Left lung (tissue), 10 donors: Measurements from ENCODE around the gene PIGN. TPM values are rescaled to one million over a fixed set of nuclear protein-coding genes. Genes with fewer than 3 reads are reported as not detected.

Source experiments
- ATAC-seq: fragments of 200-7000 bp; cut with Tn5 transposase; one replicate; pipeline ENCODE4 v1.9.1; 2020; ENCODE audit warnings: moderate library complexity
- DNase-seq, 4 donors: peaks; one replicate each; pipeline ENCODE4 v3.0.0-alpha.2; 2013 to 2020
- H3K27ac ChIP-seq, 2 donors: fragments of 200-600 bp; sonication (generic) in 1 of 2; one replicate each; pipeline versions ENCODE4 v1.5.0 to v1.8.0; 2020 to 2021
- H3K27me3 ChIP-seq, 2 donors: fragments of 200-600 bp; sonication (generic) in 1 of 2; one replicate each; pipeline versions ENCODE4 v1.5.0 to v1.8.0; 2020 to 2021
- H3K36me3 ChIP-seq, 2 donors: fragments of 200-600 bp; sonication (generic) in 1 of 2; one replicate each; pipeline versions ENCODE4 v1.5.0 to v1.8.0; 2020 to 2021
- H3K4me1 ChIP-seq, 2 donors: fragments of 200-600 bp; one replicate each; pipeline ENCODE4 v1.8.0; 2021
- H3K4me3 ChIP-seq, 2 donors: fragments of 200-600 bp; sonication (generic) in 1 of 2; one replicate each; pipeline versions ENCODE4 v1.5.0 to v1.8.0; 2020 to 2021; ENCODE audit warnings: mild to moderate bottlenecking in 1 of 2
- H3K9me3 ChIP-seq, 2 donors: fragments of 200-600 bp; sonication (generic) in 1 of 2; one replicate each; pipeline versions ENCODE4 v1.5.0 to v1.8.0; 2020 to 2021
- CTCF ChIP-seq, 2 donors: fragments of 200-600 bp; sonication (generic) in 1 of 2; IDR thresholded peaks; one replicate each; pipeline versions ENCODE4 v1.5.0 to v1.8.0; 2021; ENCODE audit warnings: antibody characterized with exemption in 2 of 2
- intact Hi-C, 2 donors: fragments of 100-400 bp; cut with DNase I; formaldehyde crosslinking; loops; one replicate each; pipeline versions ENCODE4 v1.11.2 to v1.14.2; 2022
- polyA plus RNA-seq, 6 donors: library from polyadenylated mRNA; unstranded; fragments of 120-200 nt; gene quantifications; one replicate each; pipeline ENCODE4 v1.2.1, GENCODE V29; 2013; ENCODE audit not compliant: insufficient read length in 6 of 6
- total RNA-seq, 2 donors: library from RNA; stranded (reverse); fragmentation: NEBNext Ultra II Directional; extraction: Animal tissue kit (Norgen Biotek cat#: 25700); gene quantifications; one replicate each; pipeline ENCODE4 v1.2.1, GENCODE V29; 2021
- donor health status: DM: no; HTN: yes; CAD: no.
- donor health status: DM: no; HTN: no; CAD: no.

PIGN gene
- total and polyA plus RNA-seq, 8 donors = 28.1 to 36.8 (median 29.5) TPM

GRCh38 chr18:62033207-62033606 lies 153.6 kb downstream of the PIGN start:
- ATAC-seq (no peak), DNase-seq (no peak)
- intact Hi-C loops = no loop called here
- Histone ChIP-seq H3K4me3 (no peak overlapping the region), H3K4me1 (no peaks in the 10 kb centered on the region), H3K9me3 (no peaks in the 10 kb centered on the region), H3K27me3 (no peaks in the 10 kb centered on the region), H3K27ac (no peak overlapping the region), H3K36me3 (no peaks in the 10 kb centered on the region)
- TF ChIP-seq CTCF (IDR thresholded peaks at IDR 0.05) = no peak

- intact Hi-C loops = no loop called here
- ATAC-seq = no peak
Observed at GRCh38 chr18:62030091-62030985, 156.5 kb downstream of the PIGN start.

GRCh38 chr18:62028715-62029114 lies 158.1 kb downstream of the PIGN start:
- Histone ChIP-seq H3K27me3 (no peaks in the 10 kb centered on the region), H3K9me3 (no peaks in the 10 kb centered on the region), H3K36me3 (no peaks in the 10 kb centered on the region), H3K27ac (no peak overlapping the region), H3K4me1 (no peaks in the 10 kb centered on the region), H3K4me3 (no peak overlapping the region)
- no peak for DNase-seq
- intact Hi-C loops = no loop called here
- TF ChIP-seq CTCF (IDR thresholded peaks at IDR 0.05) = no peak
- ATAC-seq = no peak

More at GRCh38 chr18:62030091-62030985, 156.5 kb downstream of the PIGN start:
- no peak for DNase-seq
- no peak for TF ChIP-seq CTCF (IDR thresholded peaks at IDR 0.05)
- no peaks in the 10 kb centered on the region for H3K27me3 ChIP-seq
- H3K4me1 ChIP-seq = no peaks in the 10 kb centered on the region
- no peak overlapping the region for H3K27ac ChIP-seq
- H3K9me3 ChIP-seq = no peaks in the 10 kb centered on the region
- H3K4me3 ChIP-seq = no peak overlapping the region
- no peaks in the 10 kb centered on the region for H3K36me3 ChIP-seq

- no peak for TF ChIP-seq CTCF (IDR thresholded peaks at IDR 0.05)
Observed at GRCh38 chr18:62027914-62028520, 158.8 kb downstream of the PIGN start.

GRCh38 chr18:62026586-62026985 lies 160.3 kb downstream of the PIGN start:
- intact Hi-C loops = no loop called here
- Histone ChIP-seq H3K27ac (no peak overlapping the region), H3K4me1 (no peaks in the 10 kb centered on the region), H3K36me3 (no peaks in the 10 kb centered on the region), H3K4me3 (no peak overlapping the region), H3K9me3 (no peaks in the 10 kb centered on the region), H3K27me3 (no peaks in the 10 kb centered on the region)
- ATAC-seq = no peak
- no peak for DNase-seq
- no peak for TF ChIP-seq CTCF (IDR thresholded peaks at IDR 0.05)

More at GRCh38 chr18:62027914-62028520, 158.8 kb downstream of the PIGN start:
- H3K4me1 ChIP-seq = no peaks in the 10 kb centered on the region
- DNase-seq = no peak
- ATAC-seq = no peak
- intact Hi-C loops = no loop called here
- no peak overlapping the region for H3K27ac ChIP-seq
- no peak overlapping the region for H3K4me3 ChIP-seq
- H3K9me3 ChIP-seq = no peaks in the 10 kb centered on the region
- no peaks in the 10 kb centered on the region for H3K27me3 ChIP-seq
- H3K36me3 ChIP-seq = no peaks in the 10 kb centered on the region
